Endothelial cell (in vitro differentiated cells): ENCODE measurements around the gene FBXL16. TPM values are rescaled to one million over a fixed set of nuclear protein-coding genes. Genes with fewer than 3 reads are reported as not detected.

Experiments used
- DNase-seq: peaks from one replicate; pipeline ENCODE4 v3.0.0; 2021; ENCODE audit warnings: low spot score
- H3K27ac Mint-ChIP-seq: one replicate; pipeline ENCODE4 v1.8.0; 2021; ENCODE audit warnings: mixed read lengths, inconsistent platforms; ENCODE audit not compliant: unreplicated experiment
- H3K27me3 Mint-ChIP-seq: one replicate; pipeline ENCODE4 v1.8.0; 2021; ENCODE audit warnings: mild to moderate bottlenecking, moderate library complexity, mixed read lengths, inconsistent platforms; ENCODE audit not compliant: unreplicated experiment
- H3K36me3 Mint-ChIP-seq: one replicate; pipeline ENCODE4 v1.8.0; 2021; ENCODE audit warnings: mild to moderate bottlenecking, low read depth, mixed read lengths, inconsistent platforms; ENCODE audit not compliant: unreplicated experiment
- H3K4me1 Mint-ChIP-seq: one replicate; pipeline ENCODE4 v1.8.0; 2021; ENCODE audit warnings: mild to moderate bottlenecking, mixed read lengths, inconsistent platforms; ENCODE audit not compliant: unreplicated experiment
- H3K4me3 Mint-ChIP-seq: one replicate; pipeline ENCODE4 v1.8.0; 2021; ENCODE audit warnings: mild to moderate bottlenecking, mixed read lengths, inconsistent platforms; ENCODE audit not compliant: unreplicated experiment
- H3K9me3 Mint-ChIP-seq: one replicate; pipeline ENCODE4 v1.8.0; 2021; ENCODE audit warnings: mixed read lengths, inconsistent platforms; ENCODE audit not compliant: unreplicated experiment
- CTCF ChIP-seq: fragments of 200-600 bp; sonication (generic); IDR thresholded peaks from one replicate; pipeline ENCODE4 v1.5.0; 2021; ENCODE audit warnings: antibody characterized with exemption; ENCODE audit not compliant: unreplicated experiment
- total RNA-seq: library from RNA; stranded (reverse); fragmentation: NEBNext Ultra II Directional; extraction: Animal tissue kit (Norgen Biotek cat#: 25700); gene quantifications from one replicate; pipeline ENCODE4 v1.2.1, GENCODE V29; 2021; ENCODE audit not compliant: unreplicated experiment

Gene FBXL16
- total RNA-seq, 1 donor from 2014 or later = not detected

- TF ChIP-seq CTCF = no peak
- Mint-ChIP-seq H3K4me1 (no peaks in the 10 kb centered on the region), H3K4me3 (no peak overlapping the region), H3K9me3 (no peaks in the 10 kb centered on the region), H3K27me3 (peaks cover 28% of the 10 kb centered on the region), H3K36me3 (no peaks in the 10 kb centered on the region), H3K27ac (no peak overlapping the region)
- no peak for DNase-seq
These were observed 835 bp downstream of the FBXL16 start for GRCh38 chr16:704552-705380.

GRCh38 chr16:704047-704446, 1.6 kb downstream of the FBXL16 start:
- Mint-ChIP-seq H3K4me3 (no peak overlapping the region), H3K9me3 (no peaks in the 10 kb centered on the region), H3K27ac (no peak overlapping the region), H3K4me1 (no peaks in the 10 kb centered on the region), H3K27me3 (peaks cover 27% of the 10 kb centered on the region), H3K36me3 (no peaks in the 10 kb centered on the region)
- no peak for TF ChIP-seq CTCF
- DNase-seq = no peak

- Mint-ChIP-seq H3K4me3 (no peak overlapping the region), H3K9me3 (no peaks in the 10 kb centered on the region), H3K4me1 (no peaks in the 10 kb centered on the region), H3K27me3 (peaks cover 22% of the 10 kb centered on the region), H3K27ac (no peak overlapping the region), H3K36me3 (no peaks in the 10 kb centered on the region)
- no peak for DNase-seq
- TF ChIP-seq CTCF = no peak
These were observed 2.2 kb downstream of the FBXL16 start for GRCh38 chr16:703406-703805.

GRCh38 chr16:702341-702740, 3.3 kb downstream of the FBXL16 start:
- Mint-ChIP-seq H3K9me3 (no peaks in the 10 kb centered on the region), H3K36me3 (no peaks in the 10 kb centered on the region), H3K27ac (no peak overlapping the region), H3K4me1 (no peaks in the 10 kb centered on the region), H3K4me3 (no peak overlapping the region), H3K27me3 (peaks cover 18% of the 10 kb centered on the region)
- TF ChIP-seq CTCF = no peak
- no peak for DNase-seq
